ENCODE data around the gene ACADM.
A peak's percentile ranks its signal among the peaks of the same experiment; 100 is the strongest.

- no peak for TF ChIP-seq CTCF (conservative IDR thresholded peaks at IDR 0.05; ENCODE audit: low read depth in 2 of 2)
- no peak for TF ChIP-seq REST (IDR thresholded peaks at IDR 0.05; ENCODE audit: unreplicated experiment)
- TF ChIP-seq POLR2AphosphoS5 (IDR thresholded peaks at IDR 0.05; ENCODE audit: low read depth): peak; percentile 99
- no peak for TF ChIP-seq EZH2 (IDR thresholded peaks at IDR 0.05; ENCODE audit: low read depth, unreplicated experiment)
- no peak for TF ChIP-seq EZH2phosphoT487 (IDR thresholded peaks at IDR 0.05; ENCODE audit: unreplicated experiment)
- TF ChIP-seq CREB1 (CRISPR knock-in tag; IDR thresholded peaks at IDR 0.05; ENCODE audit: low read depth): no peak
- peak; percentile 47; the same call in 1 of the 2 replicates for TF ChIP-seq ETS1 (IDR thresholded peaks at IDR 0.05)
- TF ChIP-seq STAT1 (IDR thresholded peaks at IDR 0.05; ENCODE audit: unreplicated experiment): no peak
- no peak for TF ChIP-seq JUNB (IDR thresholded peaks at IDR 0.05; ENCODE audit: unreplicated experiment)
- no peak for TF ChIP-seq NANOG (IDR thresholded peaks at IDR 0.05; ENCODE audit: borderline replicate concordance)
- no peak for TF ChIP-seq ZNF462 (CRISPR knock-in tag; IDR thresholded peaks at IDR 0.05)
- TF ChIP-seq ZNF114 (CRISPR knock-in tag; IDR thresholded peaks at IDR 0.05): no peak
Measured at GRCh38 chr1:75785983-75786853, 61.7 kb downstream of the ACADM start, which contains the start of gene RABGGTB.
